Measurements from ENCODE around the gene MICU1.

MICU1 gene

GRCh38 chr10:72541337-72541736, 84.5 kb downstream of the MICU1 start:
- TF ChIP-seq, protein P1, sequence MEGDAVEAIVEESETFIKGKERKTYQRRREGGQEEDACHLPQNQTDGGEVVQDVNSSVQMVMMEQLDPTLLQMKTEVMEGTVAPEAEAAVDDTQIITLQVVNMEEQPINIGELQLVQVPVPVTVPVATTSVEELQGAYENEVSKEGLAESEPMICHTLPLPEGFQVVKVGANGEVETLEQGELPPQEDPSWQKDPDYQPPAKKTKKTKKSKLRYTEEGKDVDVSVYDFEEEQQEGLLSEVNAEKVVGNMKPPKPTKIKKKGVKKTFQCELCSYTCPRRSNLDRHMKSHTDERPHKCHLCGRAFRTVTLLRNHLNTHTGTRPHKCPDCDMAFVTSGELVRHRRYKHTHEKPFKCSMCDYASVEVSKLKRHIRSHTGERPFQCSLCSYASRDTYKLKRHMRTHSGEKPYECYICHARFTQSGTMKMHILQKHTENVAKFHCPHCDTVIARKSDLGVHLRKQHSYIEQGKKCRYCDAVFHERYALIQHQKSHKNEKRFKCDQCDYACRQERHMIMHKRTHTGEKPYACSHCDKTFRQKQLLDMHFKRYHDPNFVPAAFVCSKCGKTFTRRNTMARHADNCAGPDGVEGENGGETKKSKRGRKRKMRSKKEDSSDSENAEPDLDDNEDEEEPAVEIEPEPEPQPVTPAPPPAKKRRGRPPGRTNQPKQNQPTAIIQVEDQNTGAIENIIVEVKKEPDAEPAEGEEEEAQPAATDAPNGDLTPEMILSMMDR (IDR thresholded peaks at IDR 0.05; ENCODE audit: insufficient read depth, low read length, poor library complexity, severe bottlenecking) = no peak
- Histone ChIP-seq H3K4me3 (replicated peaks; ENCODE audit: low read depth, low read length) (no peak overlapping the region), H3K36me3 (ENCODE audit: control insufficient read depth, insufficient read depth, low read length) (no peaks in the 10 kb centered on the region; the same call in 1 of the 2 replicates), H3K27me3 (replicated peaks; ENCODE audit: control insufficient read depth, insufficient read depth, low read length) (no peaks in the 10 kb centered on the region)
- DNase-seq (ENCODE audit: extremely low read depth, insufficient read length) = no peak

DNA sequence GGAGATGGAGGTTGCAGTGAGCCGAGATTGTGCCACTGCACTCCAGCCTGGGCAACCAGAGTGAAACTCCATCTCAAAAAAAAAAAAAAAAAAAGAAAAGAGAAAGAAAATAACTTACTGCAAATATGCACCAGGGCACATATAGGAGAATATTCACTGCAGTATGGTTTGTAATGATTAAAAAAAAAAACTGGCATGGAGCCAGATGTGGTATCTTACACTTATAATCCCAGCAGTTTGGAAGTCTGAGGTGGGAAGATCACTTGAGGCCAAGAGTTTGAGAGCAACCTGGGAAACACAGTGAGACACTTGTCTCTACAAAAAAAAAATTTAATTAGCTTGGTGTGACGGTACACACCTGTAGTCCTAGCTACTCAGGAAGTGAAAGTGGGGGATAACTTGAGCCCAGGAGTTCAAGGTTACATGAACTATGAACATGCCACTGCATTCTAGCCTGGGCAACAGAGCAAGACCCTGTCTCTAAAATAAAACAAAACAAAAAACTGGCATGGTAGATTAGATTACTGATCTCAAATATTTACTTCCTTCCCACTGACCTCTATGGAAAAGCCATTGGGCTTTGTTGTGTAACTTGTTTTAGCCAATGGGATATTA, 85.6 kb downstream of the MICU1 start:
- Histone ChIP-seq H3K4me3 (replicated peaks; ENCODE audit: low read depth, low read length) (no peak overlapping the region), H3K27me3 (replicated peaks; ENCODE audit: control insufficient read depth, insufficient read depth, low read length) (no peaks in the 10 kb centered on the region), H3K36me3 (ENCODE audit: control insufficient read depth, insufficient read depth, low read length) (no peaks in the 10 kb centered on the region; the same call in 1 of the 2 replicates)
- TF ChIP-seq, protein P1 (IDR thresholded peaks at IDR 0.05; ENCODE audit: insufficient read depth, low read length, poor library complexity, severe bottlenecking) = no peak
- no peak for DNase-seq (ENCODE audit: extremely low read depth, insufficient read length)

- no peak for DNase-seq (ENCODE audit: extremely low read depth, insufficient read length)
- H3K36me3 ChIP-seq (ENCODE audit: control insufficient read depth, insufficient read depth, low read length) = no peaks in the 10 kb centered on the region; the same call in 1 of the 2 replicates
- TF ChIP-seq, protein P1 (IDR thresholded peaks at IDR 0.05; ENCODE audit: insufficient read depth, low read length, poor library complexity, severe bottlenecking) = no peak
- H3K27me3 ChIP-seq (replicated peaks; ENCODE audit: control insufficient read depth, insufficient read depth, low read length) = no peaks in the 10 kb centered on the region
- no peak overlapping the region for H3K4me3 ChIP-seq (replicated peaks; ENCODE audit: low read depth, low read length)
These were observed 86.7 kb downstream of the MICU1 start for GRCh38 chr10:72539137-72539536.

DNA sequence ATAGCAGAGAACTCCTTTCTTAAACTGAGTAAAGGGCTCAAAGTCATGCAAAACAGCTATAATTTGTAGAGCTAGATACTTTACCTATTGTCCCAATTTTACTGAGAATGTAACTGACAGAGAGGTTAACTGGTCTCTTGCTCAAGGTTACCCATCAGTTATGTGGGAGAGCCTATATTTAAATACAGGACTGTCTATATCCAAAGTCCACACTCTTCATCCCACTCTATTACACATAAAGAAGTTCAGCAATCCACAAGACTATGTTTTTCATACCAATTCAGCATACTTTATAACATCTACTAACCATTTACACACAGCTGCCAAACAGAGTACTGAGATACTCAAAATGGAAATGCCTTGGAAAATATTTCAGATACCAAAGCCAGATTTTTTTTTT, 100.2 kb downstream of the MICU1 start:
- TF ChIP-seq, protein P1 (IDR thresholded peaks at IDR 0.05; ENCODE audit: insufficient read depth, low read length, poor library complexity, severe bottlenecking) = no peak
- H3K27me3 ChIP-seq (replicated peaks; ENCODE audit: control insufficient read depth, insufficient read depth, low read length) = no peaks in the 10 kb centered on the region
- H3K36me3 ChIP-seq (ENCODE audit: control insufficient read depth, insufficient read depth, low read length) = no peaks in the 10 kb centered on the region
- H3K4me3 ChIP-seq (replicated peaks; ENCODE audit: low read depth, low read length) = no peak overlapping the region
- DNase-seq (ENCODE audit: extremely low read depth, insufficient read length) = no peak

DNA sequence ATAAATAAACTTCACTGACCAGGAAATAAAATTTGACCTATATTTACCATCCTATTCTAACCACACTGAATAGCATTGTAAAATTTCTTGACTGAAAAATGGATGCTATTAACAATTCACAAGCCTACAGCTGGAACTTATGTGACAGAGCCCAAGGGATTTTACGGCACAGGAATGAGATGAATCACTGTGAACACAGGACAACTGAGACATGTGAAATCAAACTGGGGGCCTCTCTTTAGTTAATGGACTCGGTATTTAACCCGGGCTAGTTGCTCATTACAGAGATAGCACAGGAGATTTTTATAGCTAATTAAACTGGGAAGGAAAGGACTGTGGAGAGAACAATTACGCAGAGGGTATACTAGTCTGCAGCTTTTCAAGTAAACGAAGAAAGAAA, 100.6 kb downstream of the MICU1 start:
- TF ChIP-seq, protein P1 (IDR thresholded peaks at IDR 0.05; ENCODE audit: insufficient read depth, low read length, poor library complexity, severe bottlenecking) = no peak
- DNase-seq (ENCODE audit: extremely low read depth, insufficient read length) = no peak
- Histone ChIP-seq H3K4me3 (replicated peaks; ENCODE audit: low read depth, low read length) (no peak overlapping the region), H3K27me3 (replicated peaks; ENCODE audit: control insufficient read depth, insufficient read depth, low read length) (no peaks in the 10 kb centered on the region), H3K36me3 (ENCODE audit: control insufficient read depth, insufficient read depth, low read length) (no peaks in the 10 kb centered on the region)

GRCh38 chr10:72524489-72524888, 101.4 kb downstream of the MICU1 start:
- TF ChIP-seq, protein P1 (IDR thresholded peaks at IDR 0.05; ENCODE audit: insufficient read depth, low read length, poor library complexity, severe bottlenecking) = no peak
- Histone ChIP-seq H3K36me3 (ENCODE audit: control insufficient read depth, insufficient read depth, low read length) (no peaks in the 10 kb centered on the region), H3K27me3 (replicated peaks; ENCODE audit: control insufficient read depth, insufficient read depth, low read length) (no peaks in the 10 kb centered on the region), H3K4me3 (replicated peaks; ENCODE audit: low read depth, low read length) (no peak overlapping the region)
- no peak for DNase-seq (ENCODE audit: extremely low read depth, insufficient read length)

Data from GM06990 (cell line).